Activated naive CD8-positive, alpha-beta T cell treated with anti-CD3 and anti-CD28 coated beads, Interleukin-2, amount 10 ng/mL, durations not matched to agents 7 days and 5 days (primary cell): ENCODE results near the gene HUS1. TPM values are rescaled to one million over a fixed set of nuclear protein-coding genes. Genes with fewer than 3 reads are reported as not detected.
"Not testable (repeated sequence)": the region's sequence is repeated elsewhere in the genome, so short reads cannot be mapped to it uniquely, and the experiment has no call there.

ENCODE experiments used
- ATAC-seq: fragments of 150-1000 bp; cut with Tn5 transposase; one replicate; pipeline ENCODE4 v1.10.0; 2021; ENCODE audit warnings: low read depth, moderate library complexity
- POLR2A ChIA-PET: fragments of 350-600 bp; sonication (Branson Sonifier 250); formaldehyde crosslinking; loops from one replicate; lab custom pipeline; 2021; ENCODE audit warnings: antibody characterized with exemption; lab: Charles Lee
- DNase-seq: peaks from one replicate; pipeline ENCODE4 v3.0.0; 2021
- H3K27ac Mint-ChIP-seq: one replicate; pipeline ENCODE4 v1.8.0; 2022; ENCODE audit warnings: mild to moderate bottlenecking, mixed read lengths
- H3K27me3 Mint-ChIP-seq: one replicate; pipeline ENCODE4 v1.8.0; 2022; ENCODE audit warnings: mild to moderate bottlenecking, moderate library complexity, mixed read lengths
- H3K36me3 Mint-ChIP-seq: one replicate; pipeline ENCODE4 v1.8.0; 2021; ENCODE audit warnings: mild to moderate bottlenecking, mixed read lengths
- H3K4me1 Mint-ChIP-seq: one replicate; pipeline ENCODE4 v1.8.0; 2021; ENCODE audit warnings: mixed read lengths
- H3K4me3 Mint-ChIP-seq: one replicate; pipeline ENCODE4 v1.8.0; 2022; ENCODE audit warnings: mild to moderate bottlenecking, moderate library complexity, mixed read lengths
- H3K9me3 Mint-ChIP-seq: one replicate; pipeline ENCODE4 v1.8.0; 2021; ENCODE audit warnings: mixed read lengths
- total RNA-seq, 2 experiments: library from RNA; stranded (reverse); gene quantifications; one replicate each; pipeline ENCODE4 v1.2.3, GENCODE V29; 2021

The HUS1 gene
- total RNA-seq, 2 experiments from 2014 or later, result 40.6 to 44.9 TPM

DNA sequence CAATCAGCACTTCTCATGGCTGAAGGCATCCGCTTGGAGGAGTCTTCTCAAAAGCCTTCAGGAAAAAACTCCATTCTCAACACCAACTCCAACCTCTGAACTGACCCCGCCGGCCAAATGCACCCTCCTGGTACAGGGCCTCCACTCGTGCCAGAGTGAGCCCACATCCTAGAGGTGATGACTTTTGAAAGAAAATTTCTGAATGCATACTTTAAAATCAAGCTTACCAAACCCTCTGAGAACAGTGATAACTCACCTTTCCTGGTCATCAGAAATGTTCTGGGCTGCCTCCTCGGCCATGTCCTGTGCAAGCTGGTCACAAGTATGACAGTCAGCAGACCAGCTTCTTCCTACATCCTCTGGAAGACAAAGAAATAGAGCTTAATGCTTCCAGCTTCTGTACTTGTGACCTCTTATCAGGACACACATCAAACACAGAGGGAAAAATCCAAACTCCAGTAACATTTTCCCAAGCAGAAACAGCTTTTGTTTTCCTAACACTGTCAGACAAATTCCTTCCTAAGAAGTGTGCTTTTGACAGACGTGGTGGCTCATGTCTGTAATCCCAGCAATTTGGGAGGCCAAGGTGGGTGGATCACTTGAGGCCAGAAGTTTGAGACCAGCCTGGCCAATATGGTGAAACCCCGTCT is 31.1 kb downstream of the HUS1 start, which contains the start of gene PKD1L1:
PKD1L1 (minus strand) TSS at position 326 of the 650 bp plus-strand sequence; CDS start at position 300, 26 bp downstream.
- POLR2A ChIA-PET, result no interaction called here
- Mint-ChIP-seq H3K4me3 (no peak within 1 kb of the TSS), H3K27me3 (no peaks in the 10 kb centered on the region), H3K36me3 (no peaks in the 10 kb centered on the region), H3K27ac (no peak within 1 kb of the TSS), H3K4me1 (peaks cover 3% of the 10 kb centered on the region), H3K9me3 (no peaks in the 10 kb centered on the region)
- DNase-seq (no peak), ATAC-seq (no peak)

DNA sequence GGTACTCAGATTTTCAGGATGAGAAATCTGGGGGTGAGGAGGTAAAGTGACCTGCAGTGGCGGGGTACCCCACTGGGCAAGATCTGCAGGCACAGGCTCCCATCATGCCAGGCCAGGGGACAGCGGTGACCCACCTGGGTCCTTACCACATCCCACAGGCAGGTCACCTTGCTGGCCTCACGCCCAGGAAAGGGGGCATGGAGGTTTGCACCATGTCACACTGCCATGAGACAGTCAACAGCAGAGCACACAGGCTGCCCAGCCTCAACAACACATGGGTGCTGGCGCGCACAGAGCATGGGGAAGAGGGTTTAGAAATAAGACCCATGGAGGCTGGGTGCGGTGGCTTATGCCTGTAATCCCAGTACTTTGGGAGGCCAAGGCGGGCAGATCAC is 32.1 kb downstream of the HUS1 start:
- no peak for ATAC-seq
- DNase-seq, result no peak
- Mint-ChIP-seq H3K27ac (no peak overlapping the region), H3K9me3 (no peaks in the 10 kb centered on the region), H3K4me1 (peaks cover 3% of the 10 kb centered on the region), H3K27me3 (no peaks in the 10 kb centered on the region), H3K36me3 (no peaks in the 10 kb centered on the region), H3K4me3 (no peak overlapping the region)
- POLR2A ChIA-PET, result no interaction called here

DNA sequence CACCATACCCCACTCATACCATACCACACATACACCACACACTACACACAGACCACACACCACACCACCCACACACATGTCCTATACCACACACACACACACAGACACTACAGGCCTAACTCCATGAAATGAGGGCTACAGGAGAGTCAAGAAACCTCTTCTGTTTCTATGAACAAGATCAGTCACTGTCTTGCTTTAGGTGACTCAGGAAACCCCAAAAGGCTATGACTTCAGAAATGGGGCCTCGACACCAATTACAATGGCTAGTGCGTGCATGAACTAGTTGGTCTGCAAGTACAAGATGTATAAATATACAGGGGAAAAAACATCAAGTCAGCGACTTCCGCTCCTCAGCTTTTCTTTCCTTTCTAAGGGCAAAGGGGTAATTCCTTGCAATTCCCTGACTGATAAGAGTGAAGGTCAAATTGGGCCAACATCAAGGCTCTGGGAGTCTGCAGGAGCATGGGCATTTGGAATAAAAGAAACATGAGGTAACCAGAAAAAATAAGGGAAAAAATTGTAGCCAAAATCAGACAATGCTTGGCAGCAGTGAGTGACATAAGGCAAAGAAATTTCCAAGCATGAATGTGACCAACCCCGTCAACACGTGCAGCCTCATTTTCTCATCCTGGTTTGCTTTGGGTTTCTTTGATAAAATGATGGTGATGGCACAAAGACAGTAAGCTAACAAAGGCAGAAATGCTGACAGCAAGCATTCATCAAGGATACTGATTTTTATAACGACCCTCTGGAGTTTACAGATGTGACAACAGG is 32.6 kb downstream of the HUS1 start:
- Mint-ChIP-seq H3K36me3 (no peaks in the 10 kb centered on the region), H3K4me3 (no peak overlapping the region), H3K9me3 (no peaks in the 10 kb centered on the region), H3K4me1 (peaks cover 3% of the 10 kb centered on the region), H3K27ac (peak overlapping the region; percentile 52), H3K27me3 (no peaks in the 10 kb centered on the region)
- DNase-seq (no peak), ATAC-seq (no peak)
- POLR2A ChIA-PET, result no interaction called here

DNA sequence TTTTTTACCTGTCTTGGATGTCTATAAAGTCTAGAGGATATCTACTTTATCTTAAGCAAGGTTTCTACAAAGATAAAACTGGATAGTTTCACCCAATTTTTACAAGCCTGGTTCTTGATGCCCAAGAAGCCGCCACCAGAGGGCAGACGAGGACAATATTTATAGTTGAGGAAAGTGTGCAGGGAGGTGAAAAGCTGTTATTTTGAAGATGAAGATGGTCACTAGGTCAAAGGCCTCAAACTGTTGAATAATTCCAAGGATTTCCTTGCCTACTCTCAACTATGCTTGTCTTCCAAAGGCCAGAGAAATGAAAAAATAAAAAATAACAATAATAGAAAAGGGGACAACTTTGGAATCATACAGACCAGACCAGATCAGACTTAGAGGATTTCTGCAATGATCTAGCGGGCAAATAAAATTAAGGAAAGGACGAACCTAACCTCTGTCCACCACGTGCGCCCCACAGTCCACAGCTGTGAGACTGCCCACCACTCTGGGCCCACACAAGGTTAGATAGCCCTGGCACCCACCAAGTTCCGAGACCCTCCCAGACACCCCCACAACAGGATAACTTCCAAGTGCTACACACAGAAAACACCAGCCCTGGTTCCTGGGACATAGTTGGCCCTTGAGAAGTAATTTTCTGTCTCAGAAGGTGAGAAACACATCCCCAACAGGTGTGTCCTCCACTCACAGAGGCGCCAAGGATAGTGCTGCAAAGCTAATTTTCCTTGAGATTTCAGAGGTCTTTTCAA is 34.0 kb downstream of the HUS1 start:
- no peaks in the 10 kb centered on the region for H3K27me3 Mint-ChIP-seq
- peaks cover 3% of the 10 kb centered on the region for H3K4me1 Mint-ChIP-seq
- H3K36me3 Mint-ChIP-seq, result no peaks in the 10 kb centered on the region
- H3K9me3 Mint-ChIP-seq, result no peaks in the 10 kb centered on the region
- no peak overlapping the region for H3K27ac Mint-ChIP-seq
- peak; percentile 74 for DNase-seq
- no peak for ATAC-seq
- POLR2A ChIA-PET, result interaction anchor here (0.7 kb wide), 1 partner anchor 138 kb away, joined by 3 read pairs; no protein-coding TSS in a partner anchor
- no peak overlapping the region for H3K4me3 Mint-ChIP-seq

DNA sequence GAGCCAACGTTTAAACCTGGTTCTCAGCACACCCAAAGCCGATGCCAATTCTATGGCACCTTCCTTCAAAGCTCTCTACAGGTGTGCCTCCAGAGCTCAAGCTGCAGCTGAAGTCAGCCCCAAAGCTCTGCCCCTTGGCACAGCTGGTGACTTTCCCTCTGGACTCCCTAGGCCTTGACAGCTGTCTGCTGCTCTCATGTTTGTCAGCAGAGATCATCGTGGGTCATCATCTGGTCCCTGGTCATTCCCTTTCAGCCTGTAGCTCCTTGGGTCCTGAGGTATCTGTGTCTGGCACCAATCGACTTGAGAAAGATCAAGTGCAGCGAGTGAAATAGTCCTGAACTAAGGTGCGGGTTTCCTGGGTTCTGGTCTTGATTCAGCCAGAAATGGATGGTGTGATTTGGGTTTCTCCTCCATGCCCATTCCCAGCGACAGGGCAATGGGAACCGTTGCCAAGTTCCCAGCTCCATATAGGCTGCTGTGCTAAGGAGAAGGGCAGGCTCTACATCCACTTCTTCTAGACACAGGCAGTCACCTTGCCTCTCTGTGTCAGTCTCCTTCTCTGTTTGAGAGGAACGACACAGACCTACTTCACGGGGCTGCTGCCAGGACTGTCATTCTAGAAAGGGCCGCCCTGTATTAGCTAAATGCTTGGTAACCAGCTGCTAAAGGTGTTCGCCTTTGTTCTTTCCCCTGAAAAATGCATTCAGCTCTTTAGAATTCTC is 34.7 kb downstream of the HUS1 start:
- Mint-ChIP-seq H3K4me3 (no peak overlapping the region), H3K27me3 (no peaks in the 10 kb centered on the region), H3K9me3 (no peaks in the 10 kb centered on the region), H3K4me1 (peaks cover 3% of the 10 kb centered on the region), H3K36me3 (no peaks in the 10 kb centered on the region), H3K27ac (no peak overlapping the region)
- ATAC-seq (no peak), DNase-seq (no peak)
- POLR2A ChIA-PET, result interaction anchor here (0.7 kb wide), 1 partner anchor 138 kb away, joined by 3 read pairs; no protein-coding TSS in a partner anchor

DNA sequence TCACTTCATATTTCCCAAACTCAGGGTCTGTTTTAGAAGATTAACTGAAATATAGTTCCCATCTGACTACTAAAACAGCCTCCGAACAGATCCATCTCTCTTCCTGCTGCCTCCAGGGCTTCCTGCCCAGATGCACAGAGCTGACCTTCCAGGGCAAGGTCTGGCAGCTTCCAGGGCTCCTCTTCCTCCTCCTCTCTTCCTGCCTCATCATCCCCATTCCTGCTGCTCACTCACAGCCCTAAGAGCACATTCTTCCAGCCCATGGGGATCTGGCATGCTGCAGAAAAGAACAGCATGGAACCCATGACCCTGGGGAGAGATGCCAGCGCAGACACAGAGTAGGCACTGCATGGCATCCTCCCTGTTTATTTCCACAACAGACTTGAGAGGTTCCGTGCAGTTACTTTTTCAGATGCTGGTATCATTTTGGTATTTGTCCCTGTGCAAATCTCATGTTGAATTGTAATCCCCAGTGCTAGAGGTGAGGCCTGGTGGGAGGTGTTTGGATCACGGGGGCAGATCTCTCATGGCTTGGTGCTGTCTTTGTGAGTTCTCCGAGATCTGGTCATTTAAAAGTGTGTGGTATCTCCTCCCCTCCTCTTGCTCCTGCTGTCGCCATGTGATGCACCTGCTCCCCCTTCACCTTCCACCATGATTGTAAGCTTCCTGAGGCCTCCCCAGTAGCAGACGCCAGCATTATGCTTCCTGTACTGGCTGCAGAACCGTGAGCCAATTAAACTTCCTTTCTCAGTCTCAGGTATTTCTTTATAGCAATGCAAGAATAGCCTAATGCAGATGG is 35.5 kb downstream of the HUS1 start:
- POLR2A ChIA-PET, result no interaction called here
- H3K4me1 Mint-ChIP-seq, result peaks cover 3% of the 10 kb centered on the region
- no peaks in the 10 kb centered on the region for H3K27me3 Mint-ChIP-seq
- H3K4me3 Mint-ChIP-seq, result no peak overlapping the region
- no peak overlapping the region for H3K27ac Mint-ChIP-seq
- ATAC-seq (no peak), DNase-seq (no peak)
- no peaks in the 10 kb centered on the region for H3K9me3 Mint-ChIP-seq
- H3K36me3 Mint-ChIP-seq, result no peaks in the 10 kb centered on the region

DNA sequence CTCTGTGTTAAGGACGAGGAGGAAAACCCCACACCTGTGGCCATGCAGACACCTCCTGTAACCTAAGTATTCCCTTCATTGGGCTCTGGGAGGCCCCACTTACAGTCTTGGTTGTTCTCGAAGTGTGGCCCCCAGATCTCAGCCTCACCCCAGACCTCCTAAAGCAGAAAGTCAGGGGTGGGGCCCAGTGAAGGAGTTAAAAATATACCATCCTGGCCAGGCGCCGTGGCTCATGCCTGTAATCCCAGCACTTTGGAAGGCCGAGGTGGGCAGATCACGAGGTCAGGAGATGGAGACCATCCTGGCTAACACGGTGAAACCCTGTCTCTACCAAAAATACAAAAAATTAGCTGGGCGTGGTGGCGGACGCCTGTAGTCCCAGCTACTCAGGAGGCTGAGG is 36.8 kb downstream of the HUS1 start:
- H3K27me3 Mint-ChIP-seq, H3K36me3 Mint-ChIP-seq, ATAC-seq, H3K27ac Mint-ChIP-seq, H3K9me3 Mint-ChIP-seq, DNase-seq, H3K4me1 Mint-ChIP-seq, H3K4me3 Mint-ChIP-seq, POLR2A ChIA-PET: not testable (repeated sequence)

DNA sequence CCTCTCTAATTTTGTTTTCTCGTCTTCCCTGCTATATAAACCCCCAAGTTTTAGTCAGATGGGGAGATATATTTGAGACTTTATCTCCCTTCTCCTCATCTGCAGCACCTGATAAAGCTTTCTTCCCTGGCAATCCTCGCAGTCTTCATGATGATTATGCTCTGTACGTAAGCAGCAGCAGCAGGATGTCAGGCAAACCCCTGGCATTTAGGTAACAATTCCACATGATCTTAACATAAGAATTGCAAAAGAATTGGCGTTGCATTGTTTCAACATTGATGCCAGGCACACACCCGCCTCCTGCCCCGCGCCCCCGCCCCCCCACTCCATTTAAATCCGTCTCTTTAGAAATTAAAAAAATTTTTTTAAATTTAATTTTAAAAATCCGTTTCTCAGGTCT is 37.3 kb downstream of the HUS1 start:
- Mint-ChIP-seq H3K4me1 (peaks cover 8% of the 10 kb centered on the region), H3K4me3 (no peak overlapping the region), H3K27me3 (no peaks in the 10 kb centered on the region), H3K36me3 (no peaks in the 10 kb centered on the region), H3K9me3 (no peaks in the 10 kb centered on the region), H3K27ac (no peak overlapping the region)
- DNase-seq, result no peak
- POLR2A ChIA-PET, result no interaction called here
- ATAC-seq, result no peak

DNA sequence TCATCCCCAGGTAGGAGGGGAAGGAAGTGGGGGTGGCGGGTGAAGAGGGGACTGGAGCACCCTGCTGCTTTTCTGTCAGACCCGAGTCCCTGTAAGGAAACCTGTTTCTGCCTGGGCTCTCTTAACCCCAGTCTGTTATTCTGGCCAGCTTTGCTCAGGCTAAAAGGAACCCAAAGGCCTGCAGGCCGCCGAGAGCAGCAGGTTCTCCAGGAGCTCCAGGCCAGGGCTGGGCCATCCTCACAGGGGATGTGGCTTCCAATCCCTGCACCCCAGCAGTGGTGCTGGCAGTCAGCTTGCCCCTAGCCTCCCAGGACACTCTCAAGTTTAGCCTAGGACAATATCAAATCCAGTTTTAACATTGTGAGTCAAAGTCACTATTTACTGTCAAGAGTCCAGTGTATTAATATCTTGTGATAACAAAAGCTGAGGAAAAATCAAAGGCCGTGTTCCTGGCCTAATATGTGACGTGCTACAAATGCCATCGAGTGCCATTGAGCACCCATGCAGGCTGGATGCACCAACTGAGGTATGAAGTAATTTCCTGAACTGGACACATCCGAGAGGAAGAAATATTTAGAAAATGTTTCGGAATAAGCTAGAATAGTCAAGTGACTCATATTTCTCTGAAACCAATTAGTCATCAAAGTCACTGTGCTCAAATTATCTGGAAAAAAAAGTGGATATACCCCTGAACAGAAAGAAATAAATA is 38.1 kb downstream of the HUS1 start:
- Mint-ChIP-seq H3K36me3 (no peaks in the 10 kb centered on the region), H3K27me3 (no peaks in the 10 kb centered on the region), H3K4me1 (peaks cover 5% of the 10 kb centered on the region), H3K9me3 (no peaks in the 10 kb centered on the region), H3K27ac (no peak overlapping the region), H3K4me3 (no peak overlapping the region)
- DNase-seq (no peak), ATAC-seq (no peak)
- POLR2A ChIA-PET, result no interaction called here

DNA sequence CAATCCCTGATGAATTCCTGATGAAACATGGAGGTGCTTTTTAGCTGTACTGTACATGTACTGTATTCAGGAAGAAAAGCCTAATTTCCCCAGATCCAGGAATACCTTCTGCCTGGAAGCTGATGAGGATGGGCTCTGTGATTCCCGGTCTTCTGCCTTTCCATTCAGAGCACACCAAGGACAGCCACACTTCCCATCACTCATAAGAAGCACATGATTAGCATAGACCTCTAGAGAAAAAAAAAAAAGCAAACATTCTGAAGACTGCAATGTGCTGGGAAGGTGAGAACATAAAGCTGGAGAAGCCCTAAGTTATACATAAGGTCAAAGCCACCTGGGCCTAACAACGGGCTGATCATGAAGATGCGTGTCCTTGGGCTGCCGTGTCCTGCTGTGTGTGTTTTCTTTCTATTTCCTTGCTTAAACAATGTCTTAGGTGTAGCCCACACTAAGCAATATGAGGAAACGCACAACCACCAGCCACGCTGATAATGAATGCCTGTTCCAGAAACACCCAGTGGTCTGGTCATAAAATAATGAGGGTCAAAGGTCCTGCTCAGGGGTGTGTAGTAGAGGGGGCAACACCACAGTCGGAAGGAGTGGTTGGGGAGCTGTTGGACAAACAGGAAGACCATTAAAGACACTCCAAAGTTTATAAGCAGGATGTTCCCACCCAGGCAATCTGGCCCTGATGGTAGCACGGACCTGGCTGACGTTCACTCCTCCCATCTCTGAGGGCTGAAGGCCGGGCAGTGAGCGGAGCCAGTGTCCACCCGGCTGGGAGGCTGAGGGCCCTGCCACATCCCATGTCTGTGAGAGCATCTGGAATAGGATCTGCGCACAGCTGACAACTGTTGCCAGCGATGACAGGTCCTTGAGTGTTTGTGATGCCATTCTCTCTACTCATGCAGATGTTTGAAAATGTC is 39.1 kb downstream of the HUS1 start:
- Mint-ChIP-seq H3K4me3 (no peak overlapping the region), H3K27ac (no peak overlapping the region), H3K4me1 (peaks cover 5% of the 10 kb centered on the region), H3K36me3 (no peaks in the 10 kb centered on the region), H3K27me3 (no peaks in the 10 kb centered on the region), H3K9me3 (no peaks in the 10 kb centered on the region)
- no peak for ATAC-seq
- POLR2A ChIA-PET, result no interaction called here
- no peak for DNase-seq

DNA sequence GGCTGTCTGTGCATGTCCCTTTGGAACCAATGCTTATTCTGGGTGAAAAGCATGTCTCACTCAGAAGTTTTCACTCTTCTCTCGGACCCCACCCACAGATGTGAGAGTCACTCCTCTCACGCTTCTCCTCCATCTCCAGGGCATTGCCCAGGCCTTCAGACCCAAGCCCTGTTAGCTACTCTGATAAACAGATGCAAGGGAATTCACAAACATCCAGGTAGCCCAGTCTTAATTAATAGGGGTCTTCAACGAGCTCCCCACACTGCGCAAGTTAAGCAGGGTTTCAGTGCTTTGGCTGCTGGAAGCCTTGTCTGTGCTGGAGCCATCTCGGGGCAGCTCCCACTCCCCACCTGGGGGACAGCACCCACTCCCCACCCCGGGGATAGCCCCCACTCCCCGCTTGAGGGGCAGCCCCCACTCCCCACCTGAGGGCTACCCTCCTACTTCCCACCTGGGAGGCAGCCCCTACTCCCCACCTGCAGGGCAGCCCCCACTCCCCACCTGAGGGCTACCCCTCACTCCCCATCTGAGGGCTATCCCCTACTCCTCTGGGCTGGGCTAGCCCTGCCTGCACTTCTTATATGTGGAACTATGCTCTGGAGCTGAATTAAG is 39.9 kb downstream of the HUS1 start:
- no peaks in the 10 kb centered on the region for H3K9me3 Mint-ChIP-seq
- H3K27ac Mint-ChIP-seq, result no peak overlapping the region
- POLR2A ChIA-PET, result no interaction called here
- H3K4me1 Mint-ChIP-seq, result peaks cover 5% of the 10 kb centered on the region
- ATAC-seq (no peak), DNase-seq (no peak)
- no peaks in the 10 kb centered on the region for H3K27me3 Mint-ChIP-seq
- no peak overlapping the region for H3K4me3 Mint-ChIP-seq
- H3K36me3 Mint-ChIP-seq, result no peaks in the 10 kb centered on the region
